CD4-positive, alpha-beta T cell (primary cell): Measurements from ENCODE around the gene GOLPH3. TPM values are rescaled to one million over a fixed set of nuclear protein-coding genes. Genes with fewer than 3 reads are reported as not detected.
A peak's percentile ranks its signal among the peaks of the same experiment; 100 is the strongest.

Experiments
- ATAC-seq: fragments of 200-7000 bp; cut with Tn5 transposase; one replicate; pipeline ENCODE4 v1.10.0; 2022; ENCODE audit warnings: mild to moderate bottlenecking; ENCODE audit not compliant: poor library complexity
- CTCF ChIA-PET: fragments of 350-600 bp; sonication (Branson Sonifier 250); formaldehyde crosslinking; loops from one replicate; lab custom pipeline; 2021; ENCODE audit warnings: antibody characterized with exemption, inconsistent platforms; lab: Charles Lee
- POLR2A ChIA-PET: fragments of 350-600 bp; sonication (Branson Sonifier 250); formaldehyde crosslinking; loops from one replicate; lab custom pipeline; 2021; ENCODE audit warnings: antibody characterized with exemption, inconsistent platforms; lab: Charles Lee
- DNase-seq, 14 experiments: peaks; one replicate each; pipeline ENCODE4 v3.0.0-alpha.2; 2013 to 2020; ENCODE audit warnings: mixed read lengths in 2 of 14
- H3K27ac ChIP-seq, 2 donors: one replicate each; pipeline versions ENCODE4 v1.5.1 to v1.7.0; 2013; ENCODE audit warnings: low read length in 2 of 2, low read depth in 1 of 2, mild to moderate bottlenecking in 1 of 2
- H3K27me3 ChIP-seq, 2 experiments: 1 replicate in 1 of 2; 2 replicates in 1 of 2; pipeline versions ENCODE4 v1.6.1 to v1.7.0; 2013; ENCODE audit warnings: low read length in 2 of 2, control low read depth in 1 of 2, mild to moderate bottlenecking in 1 of 2, moderate library complexity in 1 of 2; ENCODE audit not compliant: insufficient read depth in 2 of 2, control insufficient read depth in 1 of 2
- H3K36me3 ChIP-seq: one replicate; pipeline ENCODE4 v1.6.1; 2013; ENCODE audit warnings: low read length, control low read depth; ENCODE audit not compliant: insufficient read depth
- H3K4me1 ChIP-seq: one replicate; pipeline ENCODE4 v1.6.1; 2013; ENCODE audit warnings: low read length, control low read depth; ENCODE audit not compliant: insufficient read depth
- H3K4me3 ChIP-seq: one replicate; pipeline ENCODE4 v1.5.1; 2013; ENCODE audit warnings: mild to moderate bottlenecking, low read length, moderate library complexity
- H3K9me3 ChIP-seq, 2 experiments: 1 replicate in 1 of 2; 2 replicates in 1 of 2; pipeline versions ENCODE4 v1.6.1 to v1.7.0; 2013; ENCODE audit warnings: low read length in 2 of 2, mild to moderate bottlenecking in 2 of 2, control low read depth in 1 of 2, moderate library complexity in 1 of 2; ENCODE audit not compliant: control insufficient read depth in 1 of 2, insufficient read depth in 1 of 2
- H3K27ac Mint-ChIP-seq: one replicate; pipeline ENCODE4 v1.8.0; 2020; ENCODE audit warnings: mixed read lengths
- H3K27me3 Mint-ChIP-seq: one replicate; pipeline ENCODE4 v1.8.0; 2021; ENCODE audit warnings: mixed read lengths
- H3K36me3 Mint-ChIP-seq: one replicate; pipeline ENCODE4 v1.8.0; 2021; ENCODE audit warnings: low read depth, mixed read lengths
- H3K4me1 Mint-ChIP-seq: one replicate; pipeline ENCODE4 v1.8.0; 2021; ENCODE audit warnings: low read depth, mixed read lengths
- H3K4me3 Mint-ChIP-seq: one replicate; pipeline ENCODE4 v1.8.0; 2020; ENCODE audit warnings: mild to moderate bottlenecking, mixed read lengths
- H3K9me3 Mint-ChIP-seq: one replicate; pipeline ENCODE4 v1.8.0; 2020; ENCODE audit warnings: mixed read lengths
- CTCF ChIP-seq: fragments of 200-600 bp; IDR thresholded peaks from one replicate; pipeline ENCODE4 v1.8.0; 2022; ENCODE audit warnings: antibody characterized with exemption, mild to moderate bottlenecking
- intact Hi-C, 2 experiments: fragments of 100-400 bp; cut with DNase I in 1 of 2; cut with micrococcal nuclease in 1 of 2; formaldehyde crosslinking; loops; one replicate each; pipeline versions ENCODE4 v1.15.1 to v1.9.0; 2023 to 2025; cut with DNase I, micrococcal nuclease
- total RNA-seq, 174 experiments: library from RNA in 2 of 174; stranded (reverse) in 2 of 174; gene quantifications; one replicate each; pipeline ENCODE4 v1.2.3 and lab custom pipeline; 2021 to 2026

The GOLPH3 gene
- total RNA-seq, 2 experiments from 2014 or later, result 52.0 to 55.4 TPM

DNA sequence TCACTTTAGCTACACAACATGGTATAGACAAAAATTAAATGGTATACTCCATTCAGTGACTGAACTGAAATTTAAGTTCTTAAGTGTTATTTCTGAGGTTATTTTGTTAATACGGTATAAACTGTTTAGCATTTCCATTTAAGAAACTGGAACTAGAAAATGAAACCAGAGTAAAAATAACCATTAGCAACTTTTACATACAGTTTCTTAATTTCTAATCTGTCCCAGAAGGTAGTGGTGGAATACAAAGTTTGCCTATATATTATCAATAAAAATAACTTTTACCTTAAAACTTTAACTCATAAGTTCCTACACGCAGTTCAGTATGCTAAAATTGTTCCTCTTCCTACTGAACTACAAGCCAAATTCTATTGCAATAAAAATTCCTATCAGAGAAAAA lies 10.3 kb downstream of the GOLPH3 start:
- Histone ChIP-seq H3K36me3 (peaks cover 15% of the 10 kb centered on the region), H3K27me3 (no peaks in the 10 kb centered on the region), H3K4me1 (peaks cover 26% of the 10 kb centered on the region), H3K27ac (no peak overlapping the region), H3K9me3 (no peaks in the 10 kb centered on the region), H3K4me3 (no peak overlapping the region)
- Mint-ChIP-seq H3K27ac (peak overlapping the region; percentile 54), H3K36me3 (peaks cover 44% of the 10 kb centered on the region), H3K9me3 (no peaks in the 10 kb centered on the region), H3K4me1 (peaks cover 41% of the 10 kb centered on the region), H3K27me3 (no peaks in the 10 kb centered on the region), H3K4me3 (no peak overlapping the region)
- TF ChIP-seq CTCF, result no peak
- POLR2A ChIA-PET, result interaction anchor here (1.7 kb wide), 1 partner anchor 9 kb away, joined by 8 read pairs; no protein-coding TSS in a partner anchor
- ATAC-seq, result no peak
- CTCF ChIA-PET, result interaction anchor here (1.5 to 1.6 kb wide), 2 partner anchors 10 to 17 kb away, joined by 4 read pairs; partner anchors contain the start of gene GOLPH3
- intact Hi-C loops, result no loop called here
- no peak for DNase-seq

DNA sequence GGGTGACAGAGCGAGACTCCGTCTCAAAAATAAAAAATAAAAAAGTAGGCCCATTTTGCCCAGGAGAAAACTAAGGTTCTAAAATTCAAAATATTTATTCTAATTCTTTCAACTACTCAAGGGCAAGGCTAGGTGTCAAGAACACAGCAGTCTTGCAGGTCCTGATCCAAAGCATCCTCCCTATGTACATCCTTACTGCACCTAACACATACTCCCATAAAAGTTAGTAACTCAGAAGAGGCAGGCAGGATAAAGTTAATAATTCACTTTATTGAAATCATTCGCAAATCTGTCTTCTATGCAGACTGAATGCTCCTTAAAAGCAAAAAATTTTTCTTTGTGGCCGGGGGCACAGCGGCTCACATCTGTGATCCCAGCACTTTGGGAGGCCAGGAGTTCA lies 11.1 kb downstream of the GOLPH3 start:
- Histone ChIP-seq H3K4me3 (no peak overlapping the region), H3K36me3 (peaks cover 8% of the 10 kb centered on the region), H3K9me3 (no peaks in the 10 kb centered on the region), H3K27me3 (no peaks in the 10 kb centered on the region), H3K27ac (no peak overlapping the region), H3K4me1 (peaks cover 26% of the 10 kb centered on the region)
- TF ChIP-seq CTCF, result no peak
- H3K9me3 Mint-ChIP-seq, result no peaks in the 10 kb centered on the region
- no peak overlapping the region for H3K27ac Mint-ChIP-seq
- peaks cover 36% of the 10 kb centered on the region for H3K36me3 Mint-ChIP-seq
- H3K4me1 Mint-ChIP-seq, result peaks cover 34% of the 10 kb centered on the region
- no peak for DNase-seq
- no peak for ATAC-seq
- POLR2A ChIA-PET, result no interaction called here
- intact Hi-C loops, result no loop called here
- H3K4me3 Mint-ChIP-seq, result no peak overlapping the region
- H3K27me3 Mint-ChIP-seq, result no peaks in the 10 kb centered on the region
- CTCF ChIA-PET, result no interaction called here

GRCh38 chr5:32160228-32160627 lies 13.9 kb downstream of the GOLPH3 start:
- no peak for TF ChIP-seq CTCF
- peaks cover 40% of the 10 kb centered on the region for H3K4me1 ChIP-seq
- H3K36me3 ChIP-seq, result peaks cover 7% of the 10 kb centered on the region
- Mint-ChIP-seq H3K36me3 (peaks cover 22% of the 10 kb centered on the region), H3K27me3 (no peaks in the 10 kb centered on the region), H3K9me3 (no peaks in the 10 kb centered on the region), H3K4me1 (peaks cover 21% of the 10 kb centered on the region), H3K4me3 (no peak overlapping the region), H3K27ac (no peak overlapping the region)
- H3K27me3 ChIP-seq, result no peaks in the 10 kb centered on the region
- no peaks in the 10 kb centered on the region for H3K9me3 ChIP-seq
- ChIA-PET CTCF (no interaction called here), POLR2A (no interaction called here)
- no peak for ATAC-seq
- intact Hi-C loops, result no loop called here
- no peak overlapping the region for H3K4me3 ChIP-seq
- H3K27ac ChIP-seq, result no peak overlapping the region
- DNase-seq, result no peak
